Activated B cell treated with CpG ODN at 0.5 μM for 24 hours (primary cell): ENCODE results near the gene RASEF. TPM values are rescaled to one million over a fixed set of nuclear protein-coding genes. Genes with fewer than 3 reads are reported as not detected.

Experiments
- ATAC-seq: fragments of 200-7000 bp; cut with Tn5 transposase; one replicate; pipeline ENCODE4 v1.10.0; 2021; ENCODE audit warnings: low read depth, mild to moderate bottlenecking, moderate library complexity
- CTCF ChIA-PET: fragments of 350-600 bp; sonication (Branson Sonifier 250); formaldehyde crosslinking; loops from one replicate; lab custom pipeline; 2021; ENCODE audit warnings: antibody characterized with exemption; lab: Charles Lee
- POLR2A ChIA-PET: fragments of 350-600 bp; sonication (Branson Sonifier 250); formaldehyde crosslinking; loops from one replicate; lab custom pipeline; 2021; ENCODE audit warnings: antibody characterized with exemption; lab: Charles Lee
- DNase-seq: peaks from one replicate; pipeline ENCODE4 v3.0.0; 2022
- H3K27ac Mint-ChIP-seq: one replicate; pipeline ENCODE4 v1.8.0; 2020; ENCODE audit warnings: mixed read lengths
- H3K27me3 Mint-ChIP-seq: one replicate; pipeline ENCODE4 v1.8.0; 2021; ENCODE audit warnings: mixed read lengths
- H3K36me3 Mint-ChIP-seq: one replicate; pipeline ENCODE4 v1.8.0; 2021; ENCODE audit warnings: low read depth, mixed read lengths
- H3K4me1 Mint-ChIP-seq: one replicate; pipeline ENCODE4 v1.8.0; 2021; ENCODE audit warnings: mixed read lengths
- H3K4me3 Mint-ChIP-seq: one replicate; pipeline ENCODE4 v1.8.0; 2020; ENCODE audit warnings: mild to moderate bottlenecking, mixed read lengths
- H3K9me3 Mint-ChIP-seq: one replicate; pipeline ENCODE4 v1.8.0; 2020; ENCODE audit warnings: mixed read lengths
- intact Hi-C: fragments of 100-400 bp; cut with micrococcal nuclease; formaldehyde crosslinking; loops from one replicate; pipeline ENCODE4 v1.15.1; 2024
- total RNA-seq: library from RNA; stranded (reverse); gene quantifications from 2 replicates; pipeline ENCODE4 v1.2.3, GENCODE V29; 2022
- TF ChIP-seq, protein P1 (sequence below): fragments of 200-600 bp; IDR thresholded peaks from one replicate; pipeline ENCODE4 v1.8.0; 2022; ENCODE audit warnings: antibody characterized with exemption, mild to moderate bottlenecking

Gene RASEF
- total RNA-seq, 1 donor from 2014 or later: not detected

DNA sequence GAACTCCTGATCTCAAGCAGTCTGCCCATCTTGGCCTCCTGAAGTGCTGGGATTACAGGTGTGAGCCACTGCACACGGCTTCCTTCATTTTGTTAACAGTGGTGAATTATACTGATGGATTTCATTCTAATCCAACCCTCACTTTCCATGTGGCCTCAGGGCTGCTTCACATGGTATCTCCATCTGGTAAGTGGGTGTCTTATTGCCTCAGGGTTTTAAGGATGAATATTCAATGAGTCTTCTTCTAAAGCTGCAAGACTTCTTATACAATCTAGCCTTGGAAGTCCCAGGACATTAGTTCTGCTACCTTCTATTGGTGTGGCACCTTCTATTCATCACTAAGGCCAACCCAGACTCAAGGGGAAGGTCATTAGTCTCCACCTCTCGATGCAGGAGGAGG lies 8.7 kb upstream of the RASEF start:
- TF ChIP-seq, protein P1, sequence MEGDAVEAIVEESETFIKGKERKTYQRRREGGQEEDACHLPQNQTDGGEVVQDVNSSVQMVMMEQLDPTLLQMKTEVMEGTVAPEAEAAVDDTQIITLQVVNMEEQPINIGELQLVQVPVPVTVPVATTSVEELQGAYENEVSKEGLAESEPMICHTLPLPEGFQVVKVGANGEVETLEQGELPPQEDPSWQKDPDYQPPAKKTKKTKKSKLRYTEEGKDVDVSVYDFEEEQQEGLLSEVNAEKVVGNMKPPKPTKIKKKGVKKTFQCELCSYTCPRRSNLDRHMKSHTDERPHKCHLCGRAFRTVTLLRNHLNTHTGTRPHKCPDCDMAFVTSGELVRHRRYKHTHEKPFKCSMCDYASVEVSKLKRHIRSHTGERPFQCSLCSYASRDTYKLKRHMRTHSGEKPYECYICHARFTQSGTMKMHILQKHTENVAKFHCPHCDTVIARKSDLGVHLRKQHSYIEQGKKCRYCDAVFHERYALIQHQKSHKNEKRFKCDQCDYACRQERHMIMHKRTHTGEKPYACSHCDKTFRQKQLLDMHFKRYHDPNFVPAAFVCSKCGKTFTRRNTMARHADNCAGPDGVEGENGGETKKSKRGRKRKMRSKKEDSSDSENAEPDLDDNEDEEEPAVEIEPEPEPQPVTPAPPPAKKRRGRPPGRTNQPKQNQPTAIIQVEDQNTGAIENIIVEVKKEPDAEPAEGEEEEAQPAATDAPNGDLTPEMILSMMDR: no peak
- no peaks in the 10 kb centered on the region for H3K9me3 Mint-ChIP-seq
- DNase-seq (no peak), ATAC-seq (no peak)
- H3K27me3 Mint-ChIP-seq: no peaks in the 10 kb centered on the region
- ChIA-PET POLR2A (no interaction called here), CTCF (no interaction called here)
- H3K27ac Mint-ChIP-seq: no peak overlapping the region
- no peaks in the 10 kb centered on the region for H3K4me1 Mint-ChIP-seq
- intact Hi-C loops: no loop called here
- H3K4me3 Mint-ChIP-seq: no peak overlapping the region
- H3K36me3 Mint-ChIP-seq: no peaks in the 10 kb centered on the region

DNA sequence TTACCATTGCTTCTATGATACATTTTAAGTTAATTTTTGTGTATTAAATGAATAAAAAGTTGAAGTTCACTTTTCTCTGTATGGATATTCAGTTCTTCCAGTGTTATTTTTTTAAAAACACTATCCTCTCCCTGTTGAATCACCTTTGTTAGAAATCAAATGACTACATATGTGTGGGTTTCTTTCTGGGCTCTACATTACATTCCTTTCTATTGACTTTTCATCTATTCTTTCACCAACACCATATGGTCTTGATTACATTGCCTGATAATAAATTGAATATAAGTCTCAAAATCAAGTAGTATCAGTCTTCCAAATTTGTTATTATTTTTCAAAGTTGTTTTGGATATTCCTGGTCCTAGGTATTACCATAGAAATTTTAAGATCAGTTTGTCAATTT lies 7.3 kb upstream of the RASEF start:
- DNase-seq (no peak), ATAC-seq (no peak)
- intact Hi-C loops: no loop called here
- ChIA-PET POLR2A (no interaction called here), CTCF (no interaction called here)
- H3K9me3 Mint-ChIP-seq: no peaks in the 10 kb centered on the region
- peaks cover 1% of the 10 kb centered on the region for H3K27me3 Mint-ChIP-seq
- no peak overlapping the region for H3K4me3 Mint-ChIP-seq
- no peaks in the 10 kb centered on the region for H3K4me1 Mint-ChIP-seq
- H3K27ac Mint-ChIP-seq: no peak overlapping the region
- no peaks in the 10 kb centered on the region for H3K36me3 Mint-ChIP-seq
- TF ChIP-seq, protein P1: no peak

DNA sequence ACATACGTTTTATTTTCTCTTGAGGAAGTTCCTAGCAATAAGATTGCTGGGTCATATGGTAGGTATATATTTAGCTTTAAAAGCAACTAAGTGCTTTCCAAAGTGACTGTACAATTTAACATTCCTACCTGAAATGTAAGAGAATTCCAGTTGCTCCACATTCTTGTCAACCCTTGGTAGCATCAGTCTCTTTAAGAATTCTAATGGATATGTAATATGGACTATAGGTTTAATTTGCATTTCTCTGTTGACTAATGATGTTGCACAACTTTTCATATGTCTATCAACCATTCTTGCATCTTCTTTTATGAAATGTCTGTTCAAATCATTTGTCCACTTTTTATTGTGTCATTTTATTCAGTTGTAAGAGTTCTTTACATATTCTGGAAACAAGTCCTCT lies 6.7 kb upstream of the RASEF start:
- CTCF ChIA-PET: no interaction called here
- peaks cover 5% of the 10 kb centered on the region for H3K27me3 Mint-ChIP-seq
- no peaks in the 10 kb centered on the region for H3K36me3 Mint-ChIP-seq
- no peak overlapping the region for H3K27ac Mint-ChIP-seq
- intact Hi-C loops: no loop called here
- H3K4me3 Mint-ChIP-seq: no peak overlapping the region
- H3K9me3 Mint-ChIP-seq: no peaks in the 10 kb centered on the region
- TF ChIP-seq, protein P1: no peak
- DNase-seq (no peak), ATAC-seq (no peak)
- POLR2A ChIA-PET: no interaction called here
- no peaks in the 10 kb centered on the region for H3K4me1 Mint-ChIP-seq

DNA sequence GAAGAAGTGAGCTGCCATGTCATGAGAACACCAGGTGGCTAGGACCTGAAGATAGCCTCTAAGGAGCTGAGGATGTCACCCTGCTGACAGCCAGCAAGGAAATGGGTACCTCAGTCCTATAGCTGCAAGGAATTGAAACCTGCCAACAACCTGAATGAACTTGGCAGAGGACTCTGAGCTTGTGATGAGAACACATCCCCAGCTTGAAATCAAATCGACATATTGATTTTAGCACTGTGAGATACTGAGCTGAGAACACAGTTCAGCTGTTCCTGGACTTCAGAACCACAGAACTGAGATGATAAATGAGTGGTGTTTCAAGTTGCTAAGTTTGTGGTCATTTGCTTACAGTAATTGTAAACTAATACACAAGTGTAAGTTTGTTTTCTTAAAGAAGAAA lies 5.5 kb upstream of the RASEF start:
- Mint-ChIP-seq H3K4me1 (no peaks in the 10 kb centered on the region), H3K36me3 (no peaks in the 10 kb centered on the region), H3K27ac (no peak overlapping the region), H3K9me3 (no peaks in the 10 kb centered on the region), H3K27me3 (peaks cover 13% of the 10 kb centered on the region), H3K4me3 (no peak overlapping the region)
- no peak for ATAC-seq
- TF ChIP-seq, protein P1: no peak
- ChIA-PET POLR2A (no interaction called here), CTCF (no interaction called here)
- DNase-seq: no peak
- intact Hi-C loops: no loop called here

DNA sequence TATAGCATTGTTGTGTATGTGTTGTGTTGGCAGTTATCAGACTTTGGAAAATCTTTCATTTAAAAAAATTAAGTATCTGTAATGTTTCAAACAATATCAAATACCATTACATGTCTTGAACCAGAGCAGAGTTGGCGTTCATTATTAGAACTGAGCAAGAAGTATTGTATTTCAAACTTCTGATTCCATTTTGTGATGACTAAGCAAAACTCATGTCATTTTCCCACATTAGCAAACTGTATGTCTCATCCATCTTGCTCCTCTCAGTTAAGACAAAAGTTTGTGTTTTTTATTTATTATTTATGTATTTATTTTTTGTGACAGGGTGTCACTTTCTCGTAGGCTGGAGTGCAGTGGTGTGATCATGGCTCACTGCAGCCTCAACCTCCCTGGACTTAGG lies 4.6 kb upstream of the RASEF start:
- no peak overlapping the region for H3K4me3 Mint-ChIP-seq
- intact Hi-C loops: no loop called here
- H3K27me3 Mint-ChIP-seq: peaks cover 16% of the 10 kb centered on the region
- CTCF ChIA-PET: no interaction called here
- no peaks in the 10 kb centered on the region for H3K4me1 Mint-ChIP-seq
- DNase-seq (no peak), ATAC-seq (no peak)
- POLR2A ChIA-PET: no interaction called here
- no peaks in the 10 kb centered on the region for H3K9me3 Mint-ChIP-seq
- no peak overlapping the region for H3K27ac Mint-ChIP-seq
- H3K36me3 Mint-ChIP-seq: no peaks in the 10 kb centered on the region
- TF ChIP-seq, protein P1: no peak
